Left lung (tissue), 10 donors: ENCODE measurements around the gene JAKMIP1. TPM values are rescaled to one million over a fixed set of nuclear protein-coding genes. Genes with fewer than 3 reads are reported as not detected.

Experiments used
- ATAC-seq: fragments of 200-7000 bp; cut with Tn5 transposase; one replicate; pipeline ENCODE4 v1.9.1; 2020; ENCODE audit warnings: moderate library complexity
- DNase-seq, 4 donors: peaks; one replicate each; pipeline ENCODE4 v3.0.0-alpha.2; 2013 to 2020
- H3K27ac ChIP-seq, 2 donors: fragments of 200-600 bp; sonication (generic) in 1 of 2; one replicate each; pipeline versions ENCODE4 v1.5.0 to v1.8.0; 2020 to 2021
- H3K27me3 ChIP-seq, 2 donors: fragments of 200-600 bp; sonication (generic) in 1 of 2; one replicate each; pipeline versions ENCODE4 v1.5.0 to v1.8.0; 2020 to 2021
- H3K36me3 ChIP-seq, 2 donors: fragments of 200-600 bp; sonication (generic) in 1 of 2; one replicate each; pipeline versions ENCODE4 v1.5.0 to v1.8.0; 2020 to 2021
- H3K4me1 ChIP-seq, 2 donors: fragments of 200-600 bp; one replicate each; pipeline ENCODE4 v1.8.0; 2021
- H3K4me3 ChIP-seq, 2 donors: fragments of 200-600 bp; sonication (generic) in 1 of 2; one replicate each; pipeline versions ENCODE4 v1.5.0 to v1.8.0; 2020 to 2021; ENCODE audit warnings: mild to moderate bottlenecking in 1 of 2
- H3K9me3 ChIP-seq, 2 donors: fragments of 200-600 bp; sonication (generic) in 1 of 2; one replicate each; pipeline versions ENCODE4 v1.5.0 to v1.8.0; 2020 to 2021
- CTCF ChIP-seq, 2 donors: fragments of 200-600 bp; sonication (generic) in 1 of 2; IDR thresholded peaks; one replicate each; pipeline versions ENCODE4 v1.5.0 to v1.8.0; 2021; ENCODE audit warnings: antibody characterized with exemption in 2 of 2
- intact Hi-C, 2 donors: fragments of 100-400 bp; cut with DNase I; formaldehyde crosslinking; loops; one replicate each; pipeline versions ENCODE4 v1.11.2 to v1.14.2; 2022
- polyA plus RNA-seq, 6 donors: library from polyadenylated mRNA; unstranded; fragments of 120-200 nt; gene quantifications; one replicate each; pipeline ENCODE4 v1.2.1, GENCODE V29; 2013; ENCODE audit not compliant: insufficient read length in 6 of 6
- total RNA-seq, 2 donors: library from RNA; stranded (reverse); fragmentation: NEBNext Ultra II Directional; extraction: Animal tissue kit (Norgen Biotek cat#: 25700); gene quantifications; one replicate each; pipeline ENCODE4 v1.2.1, GENCODE V29; 2021
- donor health status: DM: no; HTN: yes; CAD: no.
- donor health status: DM: no; HTN: no; CAD: no.

The JAKMIP1 gene
- total and polyA plus RNA-seq, 8 donors, result 0.13 to 0.79 (median 0.21) TPM; not detected in 1

DNA sequence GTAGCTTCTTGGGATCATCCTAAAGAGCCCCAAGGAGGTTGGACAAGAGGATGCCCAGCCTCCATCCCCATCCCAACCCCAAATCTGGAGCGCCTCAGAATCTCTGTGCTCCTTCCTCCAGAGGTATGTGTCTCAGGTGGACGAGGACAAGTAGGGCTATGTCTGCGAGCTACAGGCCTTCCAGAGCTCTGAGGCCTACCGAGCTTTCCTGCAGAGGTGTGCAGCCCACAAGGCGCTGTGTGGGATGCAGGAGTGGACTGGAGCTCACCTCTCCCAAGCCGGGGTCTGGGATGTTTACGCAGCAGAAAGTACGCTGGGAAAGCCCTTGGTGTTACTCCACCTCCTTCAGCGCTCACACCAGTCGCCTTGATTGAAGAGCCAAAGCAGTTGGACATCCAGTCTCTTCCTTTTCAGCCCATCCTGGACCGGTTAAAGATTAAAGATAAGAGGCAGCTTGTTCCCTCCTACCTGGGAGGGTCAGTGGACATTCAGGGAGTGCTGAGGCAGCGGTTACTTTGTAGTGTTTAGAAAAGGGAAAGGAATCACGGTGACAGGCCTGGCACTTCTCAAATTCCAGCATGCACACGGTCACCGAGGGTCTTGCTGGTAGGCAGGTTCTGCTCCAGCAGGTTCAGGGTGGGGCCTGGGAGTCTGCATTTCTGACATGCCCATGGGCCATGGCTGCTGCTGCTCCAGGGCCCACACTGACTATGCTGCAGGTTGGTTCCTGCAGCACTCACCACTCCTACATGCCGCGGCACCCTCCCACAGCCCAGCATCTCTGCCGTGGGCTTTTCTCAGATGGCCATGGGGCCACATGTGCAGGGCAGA, 29.5 kb upstream of the JAKMIP1 start:
- H3K27ac ChIP-seq, result no peak overlapping the region
- intact Hi-C loops, result no loop called here
- no peaks in the 10 kb centered on the region for H3K9me3 ChIP-seq
- no peaks in the 10 kb centered on the region for H3K36me3 ChIP-seq
- H3K4me3 ChIP-seq, result no peak overlapping the region
- no peak for TF ChIP-seq CTCF (IDR thresholded peaks at IDR 0.05)
- H3K27me3 ChIP-seq, result peaks cover 0 to 22% of the 10 kb centered on the region in 2 donors
- H3K4me1 ChIP-seq, result no peaks in the 10 kb centered on the region
- ATAC-seq (no peak), DNase-seq (no peak)

DNA sequence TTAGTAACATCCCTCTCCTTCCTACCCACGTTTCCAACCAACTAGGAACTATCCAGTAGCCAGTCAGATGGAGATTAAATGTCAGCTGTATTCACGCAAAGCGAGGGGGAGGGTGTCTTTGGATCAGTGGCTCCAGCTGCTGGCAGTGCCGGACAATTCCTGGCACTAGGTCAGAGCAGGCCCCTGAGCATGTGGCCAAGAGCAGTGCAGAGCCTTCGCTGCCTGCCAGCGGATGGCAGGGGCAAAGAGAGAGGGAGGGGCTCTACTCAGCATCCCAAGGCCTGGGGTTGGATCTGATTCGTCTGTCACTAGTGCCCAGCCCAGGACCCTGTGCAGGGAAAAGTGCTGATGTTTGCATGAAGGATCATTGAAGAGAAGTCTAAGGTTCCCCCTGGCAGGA, 28.7 kb upstream of the JAKMIP1 start:
- no peak for DNase-seq
- no peak for ATAC-seq
- Histone ChIP-seq H3K4me3 (no peak overlapping the region), H3K9me3 (no peaks in the 10 kb centered on the region), H3K27ac (no peak overlapping the region), H3K27me3 (peaks cover 0 to 30% of the 10 kb centered on the region in 2 donors), H3K36me3 (no peaks in the 10 kb centered on the region), H3K4me1 (no peaks in the 10 kb centered on the region)
- intact Hi-C loops, result no loop called here
- TF ChIP-seq CTCF (IDR thresholded peaks at IDR 0.05), result no peak

- Histone ChIP-seq H3K4me3 (no peak overlapping the region), H3K36me3 (no peaks in the 10 kb centered on the region), H3K27ac (no peak overlapping the region), H3K27me3 (peaks cover 0 to 37% of the 10 kb centered on the region in 2 donors), H3K4me1 (no peaks in the 10 kb centered on the region), H3K9me3 (no peaks in the 10 kb centered on the region)
- ATAC-seq, result no peak
- no peak for TF ChIP-seq CTCF (IDR thresholded peaks at IDR 0.05)
- intact Hi-C loops, result no loop called here
- no peak for DNase-seq
These were observed 28.1 kb upstream of the JAKMIP1 start for GRCh38 chr4:6228158-6229067.

- no peak overlapping the region for H3K27ac ChIP-seq
- H3K4me1 ChIP-seq, result no peaks in the 10 kb centered on the region
- no peak for DNase-seq
- no peak for ATAC-seq
- H3K36me3 ChIP-seq, result no peaks in the 10 kb centered on the region
- intact Hi-C loops, result no loop called here
- no peak for TF ChIP-seq CTCF (IDR thresholded peaks at IDR 0.05)
- peaks cover 5 to 45% of the 10 kb centered on the region in 2 donors for H3K27me3 ChIP-seq
- H3K9me3 ChIP-seq, result no peaks in the 10 kb centered on the region
- no peak overlapping the region for H3K4me3 ChIP-seq
These were observed 27.2 kb upstream of the JAKMIP1 start for GRCh38 chr4:6227412-6228157.
